Measurements from ENCODE around the gene RTP5. TPM values are rescaled to one million over a fixed set of nuclear protein-coding genes. Genes with fewer than 3 reads are reported as not detected.
A peak's percentile ranks its signal among the peaks of the same experiment; 100 is the strongest.

Gene RTP5
- total RNA-seq, 1 experiment from 2014 or later: not detected

GRCh38 chr2:241895427-241895711 is 25.8 kb downstream of the RTP5 start:
- no peaks in the 10 kb centered on the region for H3K9me3 ChIP-seq (ENCODE audit: control insufficient read depth in 1 of 2, insufficient read depth in 1 of 2, low read depth in 1 of 2, low read length in 2 of 2)
- H2AFZ ChIP-seq (ENCODE audit: low read depth, low read length, poor library complexity, severe bottlenecking): no peak overlapping the region
- RAD21 ChIA-PET (ENCODE audit: low non-redundant PET in 1 of 2, low total read pairs in 2 of 2, uncharacterized antibody in 2 of 2, unreplicated experiment in 2 of 2): no interaction called here
- H3K27me3 ChIP-seq (ENCODE audit: insufficient read depth, low read length): no peaks in the 10 kb centered on the region
- no peaks in the 10 kb centered on the region for H4K20me1 ChIP-seq (ENCODE audit: insufficient read depth)
- DNase-seq (ENCODE audit: low read depth, low spot score) (no peak), ATAC-seq (no peak)
- CTCF ChIA-PET: no interaction called here
- no peaks in the 10 kb centered on the region for H3K36me3 ChIP-seq (ENCODE audit: control insufficient read depth in 1 of 2, insufficient read depth in 2 of 2, low read length in 2 of 2)
- intact Hi-C loops (cut with micrococcal nuclease): no loop called here
- no peak overlapping the region for H3K4me2 ChIP-seq (ENCODE audit: low read length)
- H3K27ac ChIP-seq (ENCODE audit: low read depth, low read length): no peak overlapping the region; the same call in 1 of the 2 replicates
- H3K4me1 ChIP-seq (ENCODE audit: control insufficient read depth in 1 of 2, insufficient read depth in 2 of 2, low read length in 2 of 2): peaks cover 0 to 13% of the 10 kb centered on the region in 2 experiments; a peak in 1 of 4 replicates
- H3K79me2 ChIP-seq (ENCODE audit: insufficient read depth, low read length): no peaks in the 10 kb centered on the region
- no TSS peak for BruUV-seq (replicated peaks)
- no peaks in the 10 kb centered on the region for H3K9me2 ChIP-seq (ENCODE audit: insufficient read depth)
- H3K4me3 ChIP-seq (replicated peaks in 1 of 2; ENCODE audit: low read depth in 1 of 2, low read length in 2 of 2): no peak overlapping the region
- TF ChIP-seq POLR2A (IDR thresholded peaks at IDR 0.05; ENCODE audit: borderline replicate concordance, extremely low read depth, insufficient read depth, insufficient read length) (no peak), SP1 (IDR thresholded peaks at IDR 0.05; ENCODE audit: low read depth) (no peak), ATF3 (IDR thresholded peaks at IDR 0.05) (no peak), ELF1 (IDR thresholded peaks at IDR 0.05; ENCODE audit: borderline replicate concordance, low read depth) (no peak), RAD21 (IDR thresholded peaks at IDR 0.05; ENCODE audit: low read depth) (no peak), FOSL1 (IDR thresholded peaks at IDR 0.05; ENCODE audit: low read depth) (no peak)
- H3K9ac ChIP-seq (ENCODE audit: low read length): no peak overlapping the region
- POLR2A ChIA-PET: no interaction called here

DNA sequence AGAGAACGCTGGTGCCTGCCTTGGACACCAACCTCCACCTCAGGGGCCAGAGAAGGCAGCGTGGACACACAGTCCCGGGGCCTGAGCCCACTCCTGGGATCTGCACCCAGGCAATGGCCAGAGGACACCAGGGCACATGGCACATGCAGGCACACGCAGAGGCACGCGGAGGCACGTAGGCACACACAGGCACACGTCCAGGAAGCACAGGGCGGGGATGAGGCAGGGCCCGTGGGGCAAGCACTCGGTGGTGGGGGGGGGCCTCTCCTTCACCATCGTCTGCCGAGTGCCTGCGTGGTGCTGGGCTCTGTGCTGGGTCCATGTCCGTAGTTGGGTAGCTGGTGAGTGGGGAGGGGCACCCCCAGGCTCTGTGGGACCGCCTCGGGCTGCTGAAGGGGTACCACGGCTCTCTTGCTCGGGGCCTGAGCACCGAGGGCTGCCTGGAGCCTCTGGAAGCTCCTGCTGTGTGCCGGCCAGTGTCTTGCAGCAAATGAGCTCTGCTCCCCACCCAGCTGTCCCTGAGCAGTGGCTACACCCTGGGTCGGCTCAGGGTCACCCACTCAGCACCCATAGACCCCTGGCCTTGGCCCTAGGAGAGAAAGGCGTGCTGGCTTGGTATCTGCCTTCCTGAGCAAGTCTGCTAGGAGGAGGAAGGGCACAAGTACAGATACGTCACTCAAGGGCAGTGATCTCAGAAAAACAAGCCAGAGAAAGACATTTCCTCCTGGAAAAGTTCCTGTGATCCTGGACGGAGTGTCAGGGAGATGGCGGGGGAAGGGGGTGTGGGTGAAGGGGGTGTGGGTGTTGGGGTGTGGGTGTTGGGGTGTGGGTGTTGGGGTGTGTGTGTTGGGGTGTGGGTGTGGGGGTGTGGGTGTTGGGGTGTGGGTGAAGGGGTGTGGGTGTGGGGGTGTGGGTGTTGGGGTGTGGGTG is 26.4 kb downstream of the RTP5 start:
- CTCF ChIA-PET: no interaction called here
- ATAC-seq (peak; percentile 33; the same call in 1 of the 2 replicates), DNase-seq (ENCODE audit: low read depth, low spot score) (no peak)
- H2AFZ ChIP-seq (ENCODE audit: low read depth, low read length, poor library complexity, severe bottlenecking): no peak overlapping the region
- no peak overlapping the region for H3K4me2 ChIP-seq (ENCODE audit: low read length)
- H3K36me3 ChIP-seq (ENCODE audit: control insufficient read depth in 1 of 2, insufficient read depth in 2 of 2, low read length in 2 of 2): no peaks in the 10 kb centered on the region
- no peaks in the 10 kb centered on the region for H3K9me2 ChIP-seq (ENCODE audit: insufficient read depth)
- H3K9ac ChIP-seq (ENCODE audit: low read length): no peak overlapping the region
- no peaks in the 10 kb centered on the region for H4K20me1 ChIP-seq (ENCODE audit: insufficient read depth)
- no peak overlapping the region for H3K4me3 ChIP-seq (replicated peaks in 1 of 2; ENCODE audit: low read depth in 1 of 2, low read length in 2 of 2)
- RAD21 ChIA-PET (ENCODE audit: low non-redundant PET in 1 of 2, low total read pairs in 2 of 2, uncharacterized antibody in 2 of 2, unreplicated experiment in 2 of 2): no interaction called here
- H3K4me1 ChIP-seq (ENCODE audit: control insufficient read depth in 1 of 2, insufficient read depth in 2 of 2, low read length in 2 of 2): peaks cover 0 to 13% of the 10 kb centered on the region in 2 experiments; a peak in 1 of 4 replicates
- POLR2A ChIA-PET: no interaction called here
- H3K27me3 ChIP-seq (ENCODE audit: insufficient read depth, low read length): no peaks in the 10 kb centered on the region
- no peak overlapping the region; the same call in 1 of the 2 replicates for H3K27ac ChIP-seq (ENCODE audit: low read depth, low read length)
- TF ChIP-seq RAD21 (IDR thresholded peaks at IDR 0.05; ENCODE audit: low read depth): no peak
- TF ChIP-seq, protein P1, sequence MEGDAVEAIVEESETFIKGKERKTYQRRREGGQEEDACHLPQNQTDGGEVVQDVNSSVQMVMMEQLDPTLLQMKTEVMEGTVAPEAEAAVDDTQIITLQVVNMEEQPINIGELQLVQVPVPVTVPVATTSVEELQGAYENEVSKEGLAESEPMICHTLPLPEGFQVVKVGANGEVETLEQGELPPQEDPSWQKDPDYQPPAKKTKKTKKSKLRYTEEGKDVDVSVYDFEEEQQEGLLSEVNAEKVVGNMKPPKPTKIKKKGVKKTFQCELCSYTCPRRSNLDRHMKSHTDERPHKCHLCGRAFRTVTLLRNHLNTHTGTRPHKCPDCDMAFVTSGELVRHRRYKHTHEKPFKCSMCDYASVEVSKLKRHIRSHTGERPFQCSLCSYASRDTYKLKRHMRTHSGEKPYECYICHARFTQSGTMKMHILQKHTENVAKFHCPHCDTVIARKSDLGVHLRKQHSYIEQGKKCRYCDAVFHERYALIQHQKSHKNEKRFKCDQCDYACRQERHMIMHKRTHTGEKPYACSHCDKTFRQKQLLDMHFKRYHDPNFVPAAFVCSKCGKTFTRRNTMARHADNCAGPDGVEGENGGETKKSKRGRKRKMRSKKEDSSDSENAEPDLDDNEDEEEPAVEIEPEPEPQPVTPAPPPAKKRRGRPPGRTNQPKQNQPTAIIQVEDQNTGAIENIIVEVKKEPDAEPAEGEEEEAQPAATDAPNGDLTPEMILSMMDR (IDR thresholded peaks at IDR 0.05 in 2 of 3, conservative IDR thresholded peaks at IDR 0.05 in 1 of 3; ENCODE audit: borderline replicate concordance in 1 of 3, insufficient read depth in 1 of 3, low read depth in 2 of 3, low read length in 2 of 3): no peak
- TF ChIP-seq CEBPB (IDR thresholded peaks at IDR 0.05; ENCODE audit: low read depth): no peak
- no peaks in the 10 kb centered on the region for H3K9me3 ChIP-seq (ENCODE audit: control insufficient read depth in 1 of 2, insufficient read depth in 1 of 2, low read depth in 1 of 2, low read length in 2 of 2)
- H3K79me2 ChIP-seq (ENCODE audit: insufficient read depth, low read length): no peaks in the 10 kb centered on the region
- intact Hi-C loops (cut with micrococcal nuclease): no loop called here
- BruUV-seq (replicated peaks): no TSS peak

Measured in HCT116 (cell line).